ENCODE results near the gene TLL1.

The TLL1 gene

GRCh38 chr4:165905405-165906027 lies 32.5 kb downstream of the TLL1 start:
- DNase-seq = no peak

- DNase-seq = no peak
Measured at GRCh38 chr4:165906272-165906671, 33.2 kb downstream of the TLL1 start.

- no peak for DNase-seq
Measured at GRCh38 chr4:165909947-165910346, 36.9 kb downstream of the TLL1 start.

- DNase-seq = no peak
Measured at GRCh38 chr4:165915215-165915614, 42.2 kb downstream of the TLL1 start.

GRCh38 chr4:165921546-165921945 lies 48.5 kb downstream of the TLL1 start:
- no peak for DNase-seq

GRCh38 chr4:165922747-165923146 lies 49.7 kb downstream of the TLL1 start:
- DNase-seq = no peak

GRCh38 chr4:165926307-165926706 lies 53.3 kb downstream of the TLL1 start:
- DNase-seq = no peak

- no peak for DNase-seq
Measured at GRCh38 chr4:165927366-165927765, 54.3 kb downstream of the TLL1 start.

GRCh38 chr4:165927815-165928214 lies 54.8 kb downstream of the TLL1 start:
- DNase-seq = no peak

- DNase-seq = no peak
Measured at GRCh38 chr4:165928601-165929000, 55.6 kb downstream of the TLL1 start.

GRCh38 chr4:165929662-165930061 lies 56.6 kb downstream of the TLL1 start:
- DNase-seq = no peak

- no peak for DNase-seq
Measured at GRCh38 chr4:165931741-165932140, 58.7 kb downstream of the TLL1 start.

GRCh38 chr4:165944900-165945299 lies 71.9 kb downstream of the TLL1 start:
- no peak for DNase-seq

- DNase-seq = no peak
Measured at GRCh38 chr4:165945991-165946390, 73.0 kb downstream of the TLL1 start.

- DNase-seq = no peak
Measured at GRCh38 chr4:165947019-165947418, 74.0 kb downstream of the TLL1 start.

- no peak for DNase-seq
Measured at GRCh38 chr4:165953181-165953580, 80.1 kb downstream of the TLL1 start.

- DNase-seq = no peak
Measured at GRCh38 chr4:165963621-165964020, 90.6 kb downstream of the TLL1 start.

GRCh38 chr4:165964591-165964990 lies 91.6 kb downstream of the TLL1 start:
- no peak for DNase-seq

GRCh38 chr4:165965503-165965902 lies 92.5 kb downstream of the TLL1 start:
- no peak for DNase-seq

- DNase-seq = no peak
Measured at GRCh38 chr4:165966833-165967232, 93.8 kb downstream of the TLL1 start.

GRCh38 chr4:165967486-165967885 lies 94.4 kb downstream of the TLL1 start:
- DNase-seq = no peak

- no peak for DNase-seq
Measured at GRCh38 chr4:165970703-165971420, 97.8 kb downstream of the TLL1 start.

- DNase-seq = no peak
Measured at GRCh38 chr4:165971446-165971845, 98.4 kb downstream of the TLL1 start.

GRCh38 chr4:165971933-165972332 lies 98.9 kb downstream of the TLL1 start:
- DNase-seq = no peak

- DNase-seq = no peak
Measured at GRCh38 chr4:165972747-165973146, 99.7 kb downstream of the TLL1 start.
